ENCODE measurements around the gene RPGR. TPM values are rescaled to one million over a fixed set of nuclear protein-coding genes. Genes with fewer than 3 reads are reported as not detected.

RPGR gene
- total RNA-seq, 1 experiment from 2014 or later = 10.4 TPM

- BruUV-seq (replicated peaks) = no TSS peak
- no peak overlapping the region for H3K4me2 ChIP-seq (ENCODE audit: low read length)
- no peak overlapping the region for H2AFZ ChIP-seq (ENCODE audit: low read depth, low read length, poor library complexity, severe bottlenecking)
- H3K9me3 ChIP-seq (ENCODE audit: control insufficient read depth in 1 of 2, insufficient read depth in 1 of 2, low read depth in 1 of 2, low read length in 2 of 2) = no peaks in the 10 kb centered on the region
- H3K27ac ChIP-seq (ENCODE audit: low read depth, low read length) = no peak overlapping the region
- no peaks in the 10 kb centered on the region for H3K27me3 ChIP-seq (ENCODE audit: insufficient read depth, low read length)
- H3K36me3 ChIP-seq (ENCODE audit: control insufficient read depth in 1 of 2, insufficient read depth in 2 of 2, low read length in 2 of 2) = no peaks in the 10 kb centered on the region
- ChIA-PET POLR2A (no interaction called here), CTCF (interaction anchor here (0.8 to 1.7 kb wide), 4 partner anchors 22 to 62 kb away, joined by 3 to 5 read pairs (median 4); partner anchors contain the start of genes RPGR and SRPX), RAD21 (ENCODE audit: low non-redundant PET in 1 of 2, low total read pairs in 2 of 2, uncharacterized antibody in 2 of 2, unreplicated experiment in 2 of 2) (no interaction called here)
- ATAC-seq (no peak), DNase-seq (ENCODE audit: low read depth, low spot score) (no peak)
- TF ChIP-seq ZNF274 (IDR thresholded peaks at IDR 0.05; ENCODE audit: low read depth, low read length) = no peak
- no peak for TF ChIP-seq SRF (IDR thresholded peaks at IDR 0.05; ENCODE audit: low read depth)
- TF ChIP-seq CTCF (IDR thresholded peaks at IDR 0.05 in 2 of 3, conservative IDR thresholded peaks at IDR 0.05 in 1 of 3; ENCODE audit: borderline replicate concordance in 1 of 3, insufficient read depth in 1 of 3, low read depth in 2 of 3, low read length in 2 of 3) = peak; percentile 7 to 21 (median 11); a peak in 1 of 6 replicates
- TF ChIP-seq, protein P1, sequence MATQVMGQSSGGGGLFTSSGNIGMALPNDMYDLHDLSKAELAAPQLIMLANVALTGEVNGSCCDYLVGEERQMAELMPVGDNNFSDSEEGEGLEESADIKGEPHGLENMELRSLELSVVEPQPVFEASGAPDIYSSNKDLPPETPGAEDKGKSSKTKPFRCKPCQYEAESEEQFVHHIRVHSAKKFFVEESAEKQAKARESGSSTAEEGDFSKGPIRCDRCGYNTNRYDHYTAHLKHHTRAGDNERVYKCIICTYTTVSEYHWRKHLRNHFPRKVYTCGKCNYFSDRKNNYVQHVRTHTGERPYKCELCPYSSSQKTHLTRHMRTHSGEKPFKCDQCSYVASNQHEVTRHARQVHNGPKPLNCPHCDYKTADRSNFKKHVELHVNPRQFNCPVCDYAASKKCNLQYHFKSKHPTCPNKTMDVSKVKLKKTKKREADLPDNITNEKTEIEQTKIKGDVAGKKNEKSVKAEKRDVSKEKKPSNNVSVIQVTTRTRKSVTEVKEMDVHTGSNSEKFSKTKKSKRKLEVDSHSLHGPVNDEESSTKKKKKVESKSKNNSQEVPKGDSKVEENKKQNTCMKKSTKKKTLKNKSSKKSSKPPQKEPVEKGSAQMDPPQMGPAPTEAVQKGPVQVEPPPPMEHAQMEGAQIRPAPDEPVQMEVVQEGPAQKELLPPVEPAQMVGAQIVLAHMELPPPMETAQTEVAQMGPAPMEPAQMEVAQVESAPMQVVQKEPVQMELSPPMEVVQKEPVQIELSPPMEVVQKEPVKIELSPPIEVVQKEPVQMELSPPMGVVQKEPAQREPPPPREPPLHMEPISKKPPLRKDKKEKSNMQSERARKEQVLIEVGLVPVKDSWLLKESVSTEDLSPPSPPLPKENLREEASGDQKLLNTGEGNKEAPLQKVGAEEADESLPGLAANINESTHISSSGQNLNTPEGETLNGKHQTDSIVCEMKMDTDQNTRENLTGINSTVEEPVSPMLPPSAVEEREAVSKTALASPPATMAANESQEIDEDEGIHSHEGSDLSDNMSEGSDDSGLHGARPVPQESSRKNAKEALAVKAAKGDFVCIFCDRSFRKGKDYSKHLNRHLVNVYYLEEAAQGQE (IDR thresholded peaks at IDR 0.05; ENCODE audit: low read depth) = no peak
- no peak for TF ChIP-seq CBX3 (IDR thresholded peaks at IDR 0.05; ENCODE audit: low read depth)
- peak; percentile 30; the same call in 1 of the 2 replicates for TF ChIP-seq RAD21 (IDR thresholded peaks at IDR 0.05; ENCODE audit: low read depth)
- H3K4me3 ChIP-seq (replicated peaks in 1 of 2; ENCODE audit: low read depth in 1 of 2, low read length in 2 of 2) = no peak overlapping the region
- H3K9ac ChIP-seq (ENCODE audit: low read length) = no peak overlapping the region
- H3K9me2 ChIP-seq (ENCODE audit: insufficient read depth) = no peaks in the 10 kb centered on the region
- H4K20me1 ChIP-seq (ENCODE audit: insufficient read depth) = no peaks in the 10 kb centered on the region
- peaks cover 2 to 7% of the 10 kb centered on the region in 2 experiments; a peak in 1 of 4 replicates for H3K4me1 ChIP-seq (ENCODE audit: control insufficient read depth in 1 of 2, insufficient read depth in 2 of 2, low read length in 2 of 2)
- intact Hi-C loops (cut with micrococcal nuclease) = no loop called here
- H3K79me2 ChIP-seq (ENCODE audit: insufficient read depth, low read length) = no peaks in the 10 kb centered on the region
These were observed 45.3 kb downstream of the RPGR start for GRCh38 chrX:38282049-38282448.
